Skin epidermis (tissue), 12 donors: ENCODE results near the gene LURAP1L.
A peak's percentile ranks its signal among the peaks of the same experiment; 100 is the strongest.

Experiments used
- H3K27ac ChIP-seq, 21 experiments: fragments of 200-600 bp; sonication (generic) in 11 of 21; one replicate each; pipeline ENCODE4 v1.5.0; 2020; ENCODE audit warnings: mild to moderate bottlenecking in 3 of 21, inconsistent platforms in 2 of 21, moderate library complexity in 2 of 21
- H3K4me3 ChIP-seq, 7 experiments: fragments of 200-600 bp; sonication (generic) in 2 of 7; one replicate each; pipeline ENCODE4 v1.5.0; 2020; ENCODE audit warnings: inconsistent platforms in 2 of 7, mild to moderate bottlenecking in 2 of 7, moderate library complexity in 1 of 7

LURAP1L gene

GRCh38 chr9:12802093-12802492 lies 27.3 kb downstream of the LURAP1L start:
- Histone ChIP-seq H3K27ac (peak overlapping the region in 3 of 21 experiments; percentile 6 to 25 (median 7)), H3K4me3 (no peak overlapping the region)

- no peak overlapping the region for H3K27ac ChIP-seq
These were observed 33.7 kb downstream of the LURAP1L start for GRCh38 chr9:12808569-12808968.

DNA sequence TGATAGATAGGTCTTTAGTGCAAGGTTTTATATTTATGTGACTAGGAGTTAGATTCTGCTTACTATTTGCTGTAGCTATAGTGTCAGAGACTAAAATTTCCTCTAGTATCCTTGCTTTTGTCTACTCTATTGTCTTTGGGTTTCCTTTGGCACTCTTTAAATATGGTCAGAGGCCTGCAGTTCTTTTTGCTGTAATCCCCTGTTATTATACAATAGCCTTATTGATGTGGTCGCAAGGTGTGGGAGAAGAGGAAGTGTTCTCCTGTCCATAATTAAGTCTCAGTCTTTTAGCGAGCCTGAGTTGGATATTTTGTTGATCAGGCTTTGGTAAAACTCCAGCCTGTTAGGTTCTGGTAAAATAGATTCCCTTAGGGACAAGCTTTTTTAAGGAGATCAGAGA lies 34.9 kb downstream of the LURAP1L start:
- peak overlapping the region in 3 of 21 experiments; percentile 8 to 58 (median 25) for H3K27ac ChIP-seq

More at GRCh38 chr9:12808569-12808968, 33.7 kb downstream of the LURAP1L start:
- no peak overlapping the region for H3K4me3 ChIP-seq

GRCh38 chr9:12811935-12812334 lies 37.1 kb downstream of the LURAP1L start:
- no peak overlapping the region for H3K4me3 ChIP-seq
- peak overlapping the region in 2 of 21 experiments; percentile 1 to 39 for H3K27ac ChIP-seq

More for the DNA sequence above, 34.9 kb downstream of the LURAP1L start:
- H3K4me3 ChIP-seq: no peak overlapping the region

- Histone ChIP-seq H3K4me3 (no peak overlapping the region), H3K27ac (peak overlapping the region in 1 of 21 experiments; percentile 24)
These were observed 37.9 kb downstream of the LURAP1L start for GRCh38 chr9:12812710-12813109.

DNA sequence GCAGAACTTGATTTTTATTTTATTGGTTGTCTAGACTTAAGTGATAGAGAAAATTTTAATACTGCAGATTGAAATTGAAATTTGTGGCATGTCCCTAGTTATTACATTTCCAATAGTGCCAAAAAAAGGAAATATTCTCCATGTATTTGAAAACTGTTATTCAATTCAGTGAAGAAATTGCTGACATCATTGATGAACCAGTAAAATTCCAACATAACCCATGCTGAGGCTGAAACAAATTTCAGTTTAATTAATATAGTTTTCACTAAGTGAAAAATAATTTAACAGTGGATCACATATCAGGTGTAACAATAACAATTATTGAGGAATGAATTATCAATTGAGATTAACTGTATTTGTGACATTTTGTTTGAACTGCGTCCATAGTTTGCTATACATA lies 38.7 kb downstream of the LURAP1L start:
- Histone ChIP-seq H3K27ac (peak overlapping the region in 11 of 21 experiments; percentile 39 to 81 (median 63)), H3K4me3 (no peak overlapping the region)

- Histone ChIP-seq H3K27ac (peak overlapping the region in 16 of 21 experiments; percentile 12 to 85 (median 68)), H3K4me3 (no peak overlapping the region)
These were observed 39.4 kb downstream of the LURAP1L start for GRCh38 chr9:12813960-12814876.

DNA sequence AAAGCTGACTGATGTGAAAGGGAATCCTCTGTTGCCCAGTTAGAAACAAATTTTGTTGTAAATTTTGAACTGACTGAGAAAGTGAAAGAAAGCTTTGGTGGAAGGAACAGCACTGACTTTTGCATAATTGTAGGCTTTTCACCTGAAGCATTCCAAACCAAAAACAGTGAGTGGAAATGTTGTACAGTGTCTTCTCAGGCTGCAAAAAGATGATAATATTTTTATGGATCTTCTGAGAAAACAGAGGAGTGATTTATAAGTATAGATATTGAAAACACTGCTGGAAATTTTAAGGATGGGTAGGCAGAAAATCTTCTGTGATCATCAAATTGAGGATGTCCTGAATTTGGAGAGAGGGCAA lies 40.0 kb downstream of the LURAP1L start:
- H3K4me3 ChIP-seq: no peak overlapping the region
- peak overlapping the region in 17 of 21 experiments; percentile 11 to 85 (median 64) for H3K27ac ChIP-seq

DNA sequence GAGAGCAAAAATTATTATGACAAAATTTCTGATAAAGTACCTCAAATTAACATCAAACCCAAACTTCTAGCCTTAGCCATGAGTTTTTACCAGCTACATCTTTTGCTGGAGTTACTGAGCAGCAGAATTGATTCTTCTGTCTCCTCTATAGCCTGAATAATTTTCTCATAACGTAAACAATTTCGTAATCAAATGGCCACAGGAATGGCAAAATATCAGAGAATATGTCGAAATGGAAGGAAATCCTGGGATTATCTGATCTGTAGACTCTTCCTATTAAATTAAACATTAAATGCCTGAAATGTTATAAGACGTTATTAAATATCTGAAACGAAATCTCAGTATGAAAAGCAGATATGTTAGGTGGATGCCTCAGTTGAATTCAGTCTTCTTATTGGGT lies 41.1 kb downstream of the LURAP1L start:
- peak overlapping the region in 5 of 21 experiments; percentile 10 to 81 (median 63) for H3K27ac ChIP-seq
- no peak overlapping the region for H3K4me3 ChIP-seq

DNA sequence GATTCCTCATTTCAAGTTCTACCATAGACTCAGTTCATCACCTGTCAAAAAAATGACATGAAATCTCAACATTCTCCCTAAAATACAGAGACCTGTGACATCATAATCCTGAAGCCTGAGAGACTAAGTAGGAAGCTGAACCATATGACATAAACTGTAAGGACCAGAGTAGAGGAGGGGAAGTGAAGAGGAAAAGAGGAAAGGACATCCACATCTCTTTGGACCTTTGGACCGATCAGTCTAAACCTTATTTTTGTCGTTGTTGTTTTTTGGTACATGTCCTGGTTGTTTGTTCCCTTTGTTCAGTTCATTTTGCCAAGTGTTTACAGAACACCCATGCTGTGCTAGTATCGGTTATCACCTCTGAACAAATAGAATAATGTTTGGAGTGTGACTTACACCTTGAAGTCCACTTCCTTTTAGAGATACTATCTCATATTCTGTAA lies 41.9 kb downstream of the LURAP1L start:
- H3K27ac ChIP-seq: peak overlapping the region in 6 of 21 experiments; percentile 10 to 81 (median 46)
- no peak overlapping the region for H3K4me3 ChIP-seq

DNA sequence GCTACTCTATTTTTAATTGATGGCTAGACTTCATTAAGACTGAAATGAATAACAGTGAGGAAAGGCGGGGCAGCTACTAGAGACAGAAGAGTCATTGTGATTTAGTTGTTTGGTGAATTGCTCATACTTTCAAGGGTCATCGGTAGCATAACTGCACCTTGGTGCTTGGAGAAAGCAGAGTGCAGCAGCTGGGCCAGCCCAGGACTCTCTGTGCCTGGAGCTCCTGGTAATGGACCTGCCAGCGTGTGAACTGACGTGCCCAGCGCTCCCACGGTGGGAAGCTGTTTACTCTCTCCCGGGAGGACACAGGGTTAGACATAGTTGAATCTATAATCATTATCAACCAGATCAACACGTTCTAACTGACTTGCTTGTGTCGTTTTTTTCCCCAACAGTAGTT lies 42.9 kb downstream of the LURAP1L start:
- Histone ChIP-seq H3K27ac (peak overlapping the region in 12 of 21 experiments; percentile 0 to 81 (median 48)), H3K4me3 (no peak overlapping the region)

GRCh38 chr9:12818431-12819000 lies 43.7 kb downstream of the LURAP1L start:
- Histone ChIP-seq H3K27ac (peak overlapping the region in 10 of 21 experiments; percentile 0 to 81 (median 61)), H3K4me3 (no peak overlapping the region)

- H3K27ac ChIP-seq: peak overlapping the region in 7 of 21 experiments; percentile 33 to 81 (median 63)
- no peak overlapping the region for H3K4me3 ChIP-seq
These were observed 44.8 kb downstream of the LURAP1L start for GRCh38 chr9:12819436-12820185.

DNA sequence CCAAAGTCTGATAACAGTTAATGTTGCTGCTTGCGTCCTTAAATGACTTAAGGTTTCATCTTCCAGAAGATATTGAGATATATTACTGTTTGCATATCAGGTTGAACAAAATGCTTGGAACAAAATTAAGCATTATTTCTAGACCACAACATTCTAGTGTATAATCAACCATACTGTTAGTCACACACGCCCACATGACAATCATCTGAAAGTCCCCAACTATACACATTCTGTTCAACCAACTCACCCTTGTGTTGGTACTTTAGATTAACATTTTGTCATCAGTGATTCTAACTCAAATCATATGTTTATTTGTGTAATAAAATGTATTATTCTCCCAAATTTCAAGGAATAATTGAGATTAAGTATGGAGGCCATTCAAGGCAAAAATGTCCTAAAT lies 47.3 kb downstream of the LURAP1L start:
- Histone ChIP-seq H3K4me3 (no peak overlapping the region), H3K27ac (no peak overlapping the region)

DNA sequence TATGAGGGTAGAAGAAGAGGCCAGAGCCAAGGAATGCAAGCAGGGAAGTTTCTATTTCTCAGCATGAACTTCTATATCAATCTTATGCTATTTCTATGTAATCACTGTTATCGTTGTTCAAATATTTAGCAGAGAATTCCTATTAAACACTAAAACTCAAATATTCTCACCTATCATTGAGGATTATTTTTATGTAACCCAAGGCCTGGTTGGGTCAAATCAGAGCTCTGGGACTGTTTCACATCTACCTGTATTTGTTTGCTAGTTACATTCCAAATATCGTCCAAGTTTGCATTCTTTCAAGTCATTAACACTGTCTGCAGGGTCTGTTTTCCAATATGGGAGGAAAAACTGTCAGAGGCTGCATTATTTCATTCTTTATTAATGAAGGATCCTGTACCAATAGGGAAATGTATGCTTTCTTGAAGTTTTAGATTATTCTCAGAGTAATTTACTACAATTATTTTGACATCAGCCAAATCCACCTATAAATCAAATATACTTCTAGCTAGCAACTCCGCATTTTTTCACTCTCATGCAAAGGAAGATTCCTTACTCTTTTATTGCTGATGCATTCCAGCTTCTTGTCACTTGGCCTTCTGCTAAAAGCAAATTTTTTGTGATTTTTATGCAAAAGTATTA lies 52.2 kb downstream of the LURAP1L start:
- no peak overlapping the region for H3K4me3 ChIP-seq
- no peak overlapping the region for H3K27ac ChIP-seq

DNA sequence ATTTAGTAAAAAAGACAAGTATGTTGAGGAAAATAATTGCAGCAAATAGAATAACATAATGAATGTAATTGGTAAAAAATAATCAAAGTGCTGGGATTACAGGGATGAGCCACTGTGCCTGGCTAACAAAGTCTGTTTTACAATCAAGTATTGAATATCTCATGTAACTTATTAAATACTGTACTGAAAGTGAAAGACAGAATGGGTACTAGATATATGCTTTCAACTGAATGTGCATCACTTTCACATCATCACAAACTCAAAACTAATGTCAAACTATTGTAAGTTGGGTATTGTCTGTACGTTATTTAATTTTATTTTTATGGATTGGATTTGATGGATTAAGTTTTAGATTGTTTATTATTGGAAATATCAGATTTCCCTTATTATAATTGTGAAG lies 58.9 kb downstream of the LURAP1L start:
- no peak overlapping the region for H3K27ac ChIP-seq
- H3K4me3 ChIP-seq: no peak overlapping the region

DNA sequence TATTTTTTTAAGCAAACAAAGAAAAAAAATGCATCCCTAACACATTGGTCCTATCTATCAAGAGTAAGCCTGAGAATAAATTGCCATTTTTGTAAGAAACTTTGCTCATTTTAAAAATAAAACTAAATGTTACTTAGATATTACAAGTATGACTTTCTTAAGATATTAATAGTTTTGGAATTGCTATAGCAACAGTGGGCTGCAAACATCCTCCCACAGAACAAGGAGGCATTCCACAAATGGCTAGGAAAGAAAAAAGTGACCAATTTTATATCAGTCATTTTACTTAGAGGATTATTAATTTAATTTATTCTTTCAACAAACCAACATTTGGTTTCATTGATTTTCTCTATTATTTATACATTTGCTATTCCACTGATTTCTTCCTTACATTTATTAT lies 63.7 kb downstream of the LURAP1L start:
- Histone ChIP-seq H3K4me3 (no peak overlapping the region), H3K27ac (no peak overlapping the region)

- H3K27ac ChIP-seq: no peak overlapping the region
These were observed 68.9 kb downstream of the LURAP1L start for GRCh38 chr9:12843735-12844134.

GRCh38 chr9:12846035-12846434 lies 71.2 kb downstream of the LURAP1L start:
- H3K4me3 ChIP-seq: no peak overlapping the region
- H3K27ac ChIP-seq: peak overlapping the region in 2 of 21 experiments; percentile 10 to 23

More at GRCh38 chr9:12843735-12844134, 68.9 kb downstream of the LURAP1L start:
- H3K4me3 ChIP-seq: no peak overlapping the region
